ENCODE data around the gene MISP. TPM values are rescaled to one million over a fixed set of nuclear protein-coding genes. Genes with fewer than 3 reads are reported as not detected.

Gene MISP
- total and polyA plus RNA-seq, 10 of the 15 experiments (the other 5 are each of a cell fraction or from before 2014, with no cell fraction given): not detected

DNA sequence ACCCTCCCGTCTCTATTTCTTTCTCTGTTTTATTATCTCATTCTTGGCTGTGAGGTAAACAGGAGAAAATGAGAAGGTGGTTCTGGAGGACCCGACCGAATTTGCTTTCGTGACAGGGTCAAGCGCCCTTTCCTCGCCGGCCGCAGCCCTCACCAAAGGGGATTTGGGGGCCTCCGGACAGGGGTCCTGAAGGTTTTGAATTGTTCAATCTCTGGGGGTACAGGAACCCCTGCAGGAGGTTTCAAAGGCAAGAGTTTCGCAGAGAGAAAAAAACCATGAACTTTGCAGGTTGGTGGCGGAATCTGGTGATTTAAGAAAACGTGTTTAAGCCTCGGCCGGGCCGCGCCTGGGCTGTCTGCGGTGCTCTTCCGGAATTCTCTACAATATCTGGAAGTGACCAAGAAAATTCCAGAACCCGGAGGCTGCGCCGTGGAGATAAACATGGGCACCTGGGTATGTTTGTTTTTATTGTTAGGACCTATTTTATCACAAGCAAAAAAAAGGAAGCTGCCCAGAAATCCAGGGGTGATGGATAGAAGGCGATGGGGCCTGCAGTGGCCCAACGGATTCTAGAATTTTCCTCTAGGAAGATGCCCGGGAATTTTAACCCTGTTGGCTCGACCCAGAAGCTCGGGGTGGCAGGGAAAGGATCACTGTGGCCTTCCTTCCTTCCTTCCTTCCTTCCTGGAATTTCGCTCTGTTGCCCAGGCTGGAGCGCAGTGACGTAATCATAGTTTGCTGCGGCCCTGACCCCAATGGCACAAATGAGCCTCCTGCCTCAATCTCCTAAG lies 32.2 kb downstream of the MISP start (continued):
- TF ChIP-seq, protein P1, sequence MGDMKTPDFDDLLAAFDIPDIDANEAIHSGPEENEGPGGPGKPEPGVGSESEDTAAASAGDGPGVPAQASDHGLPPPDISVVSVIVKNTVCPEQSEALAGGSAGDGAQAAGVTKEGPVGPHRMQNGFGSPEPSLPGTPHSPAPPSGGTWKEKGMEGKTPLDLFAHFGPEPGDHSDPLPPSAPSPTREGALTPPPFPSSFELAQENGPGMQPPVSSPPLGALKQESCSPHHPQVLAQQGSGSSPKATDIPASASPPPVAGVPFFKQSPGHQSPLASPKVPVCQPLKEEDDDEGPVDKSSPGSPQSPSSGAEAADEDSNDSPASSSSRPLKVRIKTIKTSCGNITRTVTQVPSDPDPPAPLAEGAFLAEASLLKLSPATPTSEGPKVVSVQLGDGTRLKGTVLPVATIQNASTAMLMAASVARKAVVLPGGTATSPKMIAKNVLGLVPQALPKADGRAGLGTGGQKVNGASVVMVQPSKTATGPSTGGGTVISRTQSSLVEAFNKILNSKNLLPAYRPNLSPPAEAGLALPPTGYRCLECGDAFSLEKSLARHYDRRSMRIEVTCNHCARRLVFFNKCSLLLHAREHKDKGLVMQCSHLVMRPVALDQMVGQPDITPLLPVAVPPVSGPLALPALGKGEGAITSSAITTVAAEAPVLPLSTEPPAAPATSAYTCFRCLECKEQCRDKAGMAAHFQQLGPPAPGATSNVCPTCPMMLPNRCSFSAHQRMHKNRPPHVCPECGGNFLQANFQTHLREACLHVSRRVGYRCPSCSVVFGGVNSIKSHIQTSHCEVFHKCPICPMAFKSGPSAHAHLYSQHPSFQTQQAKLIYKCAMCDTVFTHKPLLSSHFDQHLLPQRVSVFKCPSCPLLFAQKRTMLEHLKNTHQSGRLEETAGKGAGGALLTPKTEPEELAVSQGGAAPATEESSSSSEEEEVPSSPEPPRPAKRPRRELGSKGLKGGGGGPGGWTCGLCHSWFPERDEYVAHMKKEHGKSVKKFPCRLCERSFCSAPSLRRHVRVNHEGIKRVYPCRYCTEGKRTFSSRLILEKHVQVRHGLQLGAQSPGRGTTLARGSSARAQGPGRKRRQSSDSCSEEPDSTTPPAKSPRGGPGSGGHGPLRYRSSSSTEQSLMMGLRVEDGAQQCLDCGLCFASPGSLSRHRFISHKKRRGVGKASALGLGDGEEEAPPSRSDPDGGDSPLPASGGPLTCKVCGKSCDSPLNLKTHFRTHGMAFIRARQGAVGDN (IDR thresholded peaks at IDR 0.05): no peak
- TF ChIP-seq SREBF1 (IDR thresholded peaks at IDR 0.05; ENCODE audit: low read length): no peak
- TF ChIP-seq, protein P2, sequence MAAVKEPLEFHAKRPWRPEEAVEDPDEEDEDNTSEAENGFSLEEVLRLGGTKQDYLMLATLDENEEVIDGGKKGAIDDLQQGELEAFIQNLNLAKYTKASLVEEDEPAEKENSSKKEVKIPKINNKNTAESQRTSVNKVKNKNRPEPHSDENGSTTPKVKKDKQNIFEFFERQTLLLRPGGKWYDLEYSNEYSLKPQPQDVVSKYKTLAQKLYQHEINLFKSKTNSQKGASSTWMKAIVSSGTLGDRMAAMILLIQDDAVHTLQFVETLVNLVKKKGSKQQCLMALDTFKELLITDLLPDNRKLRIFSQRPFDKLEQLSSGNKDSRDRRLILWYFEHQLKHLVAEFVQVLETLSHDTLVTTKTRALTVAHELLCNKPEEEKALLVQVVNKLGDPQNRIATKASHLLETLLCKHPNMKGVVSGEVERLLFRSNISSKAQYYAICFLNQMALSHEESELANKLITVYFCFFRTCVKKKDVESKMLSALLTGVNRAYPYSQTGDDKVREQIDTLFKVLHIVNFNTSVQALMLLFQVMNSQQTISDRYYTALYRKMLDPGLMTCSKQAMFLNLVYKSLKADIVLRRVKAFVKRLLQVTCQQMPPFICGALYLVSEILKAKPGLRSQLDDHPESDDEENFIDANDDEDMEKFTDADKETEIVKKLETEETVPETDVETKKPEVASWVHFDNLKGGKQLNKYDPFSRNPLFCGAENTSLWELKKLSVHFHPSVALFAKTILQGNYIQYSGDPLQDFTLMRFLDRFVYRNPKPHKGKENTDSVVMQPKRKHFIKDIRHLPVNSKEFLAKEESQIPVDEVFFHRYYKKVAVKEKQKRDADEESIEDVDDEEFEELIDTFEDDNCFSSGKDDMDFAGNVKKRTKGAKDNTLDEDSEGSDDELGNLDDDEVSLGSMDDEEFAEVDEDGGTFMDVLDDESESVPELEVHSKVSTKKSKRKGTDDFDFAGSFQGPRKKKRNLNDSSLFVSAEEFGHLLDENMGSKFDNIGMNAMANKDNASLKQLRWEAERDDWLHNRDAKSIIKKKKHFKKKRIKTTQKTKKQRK (IDR thresholded peaks at IDR 0.05; ENCODE audit: low read depth, low read length): no peak
- no peak for TF ChIP-seq TAF1 (IDR thresholded peaks at IDR 0.05; ENCODE audit: borderline replicate concordance, low read depth, low read length)
- no peak for TF ChIP-seq SMAD5 (IDR thresholded peaks at IDR 0.05; ENCODE audit: low read depth)
- no peak for TF ChIP-seq ZNF384 (IDR thresholded peaks at IDR 0.05; ENCODE audit: borderline replicate concordance, low read depth, low read length)
- TF ChIP-seq, protein P3, sequence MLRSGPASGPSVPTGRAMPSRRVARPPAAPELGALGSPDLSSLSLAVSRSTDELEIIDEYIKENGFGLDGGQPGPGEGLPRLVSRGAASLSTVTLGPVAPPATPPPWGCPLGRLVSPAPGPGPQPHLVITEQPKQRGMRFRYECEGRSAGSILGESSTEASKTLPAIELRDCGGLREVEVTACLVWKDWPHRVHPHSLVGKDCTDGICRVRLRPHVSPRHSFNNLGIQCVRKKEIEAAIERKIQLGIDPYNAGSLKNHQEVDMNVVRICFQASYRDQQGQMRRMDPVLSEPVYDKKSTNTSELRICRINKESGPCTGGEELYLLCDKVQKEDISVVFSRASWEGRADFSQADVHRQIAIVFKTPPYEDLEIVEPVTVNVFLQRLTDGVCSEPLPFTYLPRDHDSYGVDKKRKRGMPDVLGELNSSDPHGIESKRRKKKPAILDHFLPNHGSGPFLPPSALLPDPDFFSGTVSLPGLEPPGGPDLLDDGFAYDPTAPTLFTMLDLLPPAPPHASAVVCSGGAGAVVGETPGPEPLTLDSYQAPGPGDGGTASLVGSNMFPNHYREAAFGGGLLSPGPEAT (IDR thresholded peaks at IDR 0.05; ENCODE audit: low read depth): no peak

All from GM12878 (cell line).